Placental epithelial cell (primary cell): ENCODE measurements around the gene NUP155. TPM values are rescaled to one million over a fixed set of nuclear protein-coding genes. Genes with fewer than 3 reads are reported as not detected.

ENCODE experiments used
- small RNA-seq: library from RNA; depleted of rRNA; stranded (forward); fragments of <200 nt; gene quantifications from one replicate; pipeline ENCODE3, GENCODE V24; 2012
- total RNA-seq: library from RNA; depleted of rRNA; stranded (reverse); fragments of >200 nt; gene quantifications from 2 replicates; pipeline ENCODE4 v1.2.3, GENCODE V29; 2012

The NUP155 gene
- 27.1 and 35.4 TPM in 2 replicates for total RNA-seq

GRCh38 chr5:37370864-37371726, at the start of gene NUP155:
Gene NUP155 (minus strand): TSS chr5:37371106. CDS start chr5:37370977, 129 bp downstream.

GRCh38 chr5:37379100-37379628, 8.3 kb upstream of the NUP155 start, which contains the start of gene WDR70:
Gene WDR70 (plus strand): TSS chr5:37379318. CDS start chr5:37379368, 50 bp downstream.

GRCh38 chr5:37248970-37249814, 121.7 kb downstream of the NUP155 start, which contains the start of gene CPLANE1:
Gene CPLANE1 (minus strand): TSS chr5:37249376. CDS start chr5:37247698, 1,678 bp downstream.

Small RNAs within 50 kb of the gene (small RNA-seq; reads per million reads assigned to genes)
- gene RNU7-75P = not detected

Other genes starting within 250 kb of the NUP155 start
- gene CPLANE1, start 121.7 kb downstream of the NUP155 start, total RNA-seq = 28.3 and 35.7 TPM in 2 replicates
- gene WDR70, start 8.2 kb upstream of the NUP155 start, total RNA-seq = 24.3 and 32.6 TPM in 2 replicates